ENCODE data around the gene TBCD.

Gene TBCD

GRCh38 chr17:82793974-82794630 lies 42.2 kb downstream of the TBCD start:
- Histone ChIP-seq H3K4me1 (ENCODE audit: control insufficient read depth, insufficient read depth, low read length) (no peaks in the 10 kb centered on the region), H3K27me3 (ENCODE audit: control insufficient read depth, insufficient read depth, low read length) (no peaks in the 10 kb centered on the region), H3K27ac (ENCODE audit: low read length) (no peak overlapping the region), H3K9me3 (ENCODE audit: control insufficient read depth, insufficient read depth, low read length) (no peaks in the 10 kb centered on the region), H3K4me3 (ENCODE audit: low read length) (no peak overlapping the region), H3K36me3 (ENCODE audit: control insufficient read depth, insufficient read depth, low read length) (peaks cover 6% of the 10 kb centered on the region; the same call in 1 of the 2 replicates)
- DNase-seq (ENCODE audit: low read depth, low spot score) = no peak
- WGBS (ENCODE audit: insufficient coverage, insufficient read length) = no CpG with 5 or more reads among the region's 15 CpGs

GRCh38 chr17:82794781-82795482 lies 43.1 kb downstream of the TBCD start:
- Histone ChIP-seq H3K4me1 (ENCODE audit: control insufficient read depth, insufficient read depth, low read length) (no peaks in the 10 kb centered on the region), H3K27ac (ENCODE audit: low read length) (no peak overlapping the region), H3K27me3 (ENCODE audit: control insufficient read depth, insufficient read depth, low read length) (no peaks in the 10 kb centered on the region), H3K9me3 (ENCODE audit: control insufficient read depth, insufficient read depth, low read length) (no peaks in the 10 kb centered on the region), H3K4me3 (ENCODE audit: low read length) (no peak overlapping the region), H3K36me3 (ENCODE audit: control insufficient read depth, insufficient read depth, low read length) (peaks cover 8% of the 10 kb centered on the region; the same call in 1 of the 2 replicates)
- no CpG with 5 or more reads among the region's 18 CpGs for WGBS (ENCODE audit: insufficient coverage, insufficient read length)
- DNase-seq (ENCODE audit: low read depth, low spot score) = no peak

- H3K36me3 ChIP-seq (ENCODE audit: control insufficient read depth, insufficient read depth, low read length) = peaks cover 14% of the 10 kb centered on the region; the same call in 1 of the 2 replicates
- no peaks in the 10 kb centered on the region for H3K4me1 ChIP-seq (ENCODE audit: control insufficient read depth, insufficient read depth, low read length)
- H3K9me3 ChIP-seq (ENCODE audit: control insufficient read depth, insufficient read depth, low read length) = no peaks in the 10 kb centered on the region
- no peak overlapping the region for H3K27ac ChIP-seq (ENCODE audit: low read length)
- no peak overlapping the region for H3K4me3 ChIP-seq (ENCODE audit: low read length)
- no peak for DNase-seq (ENCODE audit: low read depth, low spot score)
- no CpG with 5 or more reads among the region's 14 CpGs for WGBS (ENCODE audit: insufficient coverage, insufficient read length)
- no peaks in the 10 kb centered on the region for H3K27me3 ChIP-seq (ENCODE audit: control insufficient read depth, insufficient read depth, low read length)
These were observed 43.8 kb downstream of the TBCD start for GRCh38 chr17:82795615-82796014.

GRCh38 chr17:82797061-82797460 lies 45.2 kb downstream of the TBCD start:
- no peaks in the 10 kb centered on the region for H3K27me3 ChIP-seq (ENCODE audit: control insufficient read depth, insufficient read depth, low read length)
- H3K27ac ChIP-seq (ENCODE audit: low read length) = no peak overlapping the region
- DNase-seq (ENCODE audit: low read depth, low spot score) = no peak
- no peak overlapping the region for H3K4me3 ChIP-seq (ENCODE audit: low read length)
- H3K9me3 ChIP-seq (ENCODE audit: control insufficient read depth, insufficient read depth, low read length) = no peaks in the 10 kb centered on the region
- no peaks in the 10 kb centered on the region for H3K4me1 ChIP-seq (ENCODE audit: control insufficient read depth, insufficient read depth, low read length)
- peaks cover 23% of the 10 kb centered on the region for H3K36me3 ChIP-seq (ENCODE audit: control insufficient read depth, insufficient read depth, low read length)
- no CpG with 5 or more reads among the region's 9 CpGs for WGBS (ENCODE audit: insufficient coverage, insufficient read length)

GRCh38 chr17:82798752-82799151 lies 46.9 kb downstream of the TBCD start:
- Histone ChIP-seq H3K27ac (ENCODE audit: low read length) (no peak overlapping the region), H3K9me3 (ENCODE audit: control insufficient read depth, insufficient read depth, low read length) (no peaks in the 10 kb centered on the region), H3K27me3 (ENCODE audit: control insufficient read depth, insufficient read depth, low read length) (no peaks in the 10 kb centered on the region), H3K36me3 (ENCODE audit: control insufficient read depth, insufficient read depth, low read length) (peaks cover 23% of the 10 kb centered on the region), H3K4me1 (ENCODE audit: control insufficient read depth, insufficient read depth, low read length) (no peaks in the 10 kb centered on the region; the same call in 1 of the 2 replicates), H3K4me3 (ENCODE audit: low read length) (no peak overlapping the region)
- no CpG with 5 or more reads among the region's 7 CpGs for WGBS (ENCODE audit: insufficient coverage, insufficient read length)
- no peak for DNase-seq (ENCODE audit: low read depth, low spot score)

GRCh38 chr17:82799591-82799990 lies 47.7 kb downstream of the TBCD start:
- no peaks in the 10 kb centered on the region for H3K9me3 ChIP-seq (ENCODE audit: control insufficient read depth, insufficient read depth, low read length)
- no peak for DNase-seq (ENCODE audit: low read depth, low spot score)
- no peak overlapping the region for H3K27ac ChIP-seq (ENCODE audit: low read length)
- H3K27me3 ChIP-seq (ENCODE audit: control insufficient read depth, insufficient read depth, low read length) = no peaks in the 10 kb centered on the region
- WGBS (ENCODE audit: insufficient coverage, insufficient read length) = no CpG with 5 or more reads among the region's 16 CpGs
- no peak overlapping the region for H3K4me3 ChIP-seq (ENCODE audit: low read length)
- H3K36me3 ChIP-seq (ENCODE audit: control insufficient read depth, insufficient read depth, low read length) = peaks cover 23% of the 10 kb centered on the region
- no peaks in the 10 kb centered on the region; the same call in 1 of the 2 replicates for H3K4me1 ChIP-seq (ENCODE audit: control insufficient read depth, insufficient read depth, low read length)

- DNase-seq (ENCODE audit: low read depth, low spot score) = no peak
- Histone ChIP-seq H3K27ac (ENCODE audit: low read length) (no peak overlapping the region), H3K36me3 (ENCODE audit: control insufficient read depth, insufficient read depth, low read length) (peaks cover 21% of the 10 kb centered on the region), H3K27me3 (ENCODE audit: control insufficient read depth, insufficient read depth, low read length) (no peaks in the 10 kb centered on the region), H3K4me1 (ENCODE audit: control insufficient read depth, insufficient read depth, low read length) (no peaks in the 10 kb centered on the region; the same call in 1 of the 2 replicates), H3K4me3 (ENCODE audit: low read length) (no peak overlapping the region), H3K9me3 (ENCODE audit: control insufficient read depth, insufficient read depth, low read length) (no peaks in the 10 kb centered on the region)
- no CpG with 5 or more reads among the region's 15 CpGs for WGBS (ENCODE audit: insufficient coverage, insufficient read length)
These were observed 49.0 kb downstream of the TBCD start for GRCh38 chr17:82800885-82801284.

GRCh38 chr17:82801377-82801970 lies 49.6 kb downstream of the TBCD start:
- no peak for DNase-seq (ENCODE audit: low read depth, low spot score)
- Histone ChIP-seq H3K36me3 (ENCODE audit: control insufficient read depth, insufficient read depth, low read length) (peaks cover 23% of the 10 kb centered on the region), H3K4me3 (ENCODE audit: low read length) (no peak overlapping the region), H3K9me3 (ENCODE audit: control insufficient read depth, insufficient read depth, low read length) (no peaks in the 10 kb centered on the region), H3K4me1 (ENCODE audit: control insufficient read depth, insufficient read depth, low read length) (no peaks in the 10 kb centered on the region; the same call in 1 of the 2 replicates), H3K27me3 (ENCODE audit: control insufficient read depth, insufficient read depth, low read length) (no peaks in the 10 kb centered on the region), H3K27ac (ENCODE audit: low read length) (no peak overlapping the region)
- no CpG with 5 or more reads among the region's 63 CpGs for WGBS (ENCODE audit: insufficient coverage, insufficient read length)

GRCh38 chr17:82802075-82802780 lies 50.4 kb downstream of the TBCD start:
- no peak for DNase-seq (ENCODE audit: low read depth, low spot score)
- H3K27ac ChIP-seq (ENCODE audit: low read length) = no peak overlapping the region
- no peaks in the 10 kb centered on the region; the same call in 1 of the 2 replicates for H3K4me1 ChIP-seq (ENCODE audit: control insufficient read depth, insufficient read depth, low read length)
- H3K4me3 ChIP-seq (ENCODE audit: low read length) = no peak overlapping the region
- H3K36me3 ChIP-seq (ENCODE audit: control insufficient read depth, insufficient read depth, low read length) = peaks cover 27% of the 10 kb centered on the region
- no peaks in the 10 kb centered on the region for H3K27me3 ChIP-seq (ENCODE audit: control insufficient read depth, insufficient read depth, low read length)
- no peaks in the 10 kb centered on the region for H3K9me3 ChIP-seq (ENCODE audit: control insufficient read depth, insufficient read depth, low read length)
- no CpG with 5 or more reads among the region's 17 CpGs for WGBS (ENCODE audit: insufficient coverage, insufficient read length)

GRCh38 chr17:82803185-82803584 lies 51.3 kb downstream of the TBCD start:
- Histone ChIP-seq H3K27ac (ENCODE audit: low read length) (no peak overlapping the region), H3K4me3 (ENCODE audit: low read length) (no peak overlapping the region), H3K4me1 (ENCODE audit: control insufficient read depth, insufficient read depth, low read length) (no peaks in the 10 kb centered on the region; the same call in 1 of the 2 replicates), H3K27me3 (ENCODE audit: control insufficient read depth, insufficient read depth, low read length) (no peaks in the 10 kb centered on the region), H3K9me3 (ENCODE audit: control insufficient read depth, insufficient read depth, low read length) (no peaks in the 10 kb centered on the region), H3K36me3 (ENCODE audit: control insufficient read depth, insufficient read depth, low read length) (peaks cover 32% of the 10 kb centered on the region)
- no peak for DNase-seq (ENCODE audit: low read depth, low spot score)
- WGBS (ENCODE audit: insufficient coverage, insufficient read length) = no CpG with 5 or more reads among the region's 9 CpGs

Data from iPS DF 6.9 (cell line).